Prostate gland (tissue), 2 donors: ENCODE measurements around the gene RNF26.

ENCODE experiments used
- POLR2A ChIP-seq: fragments of 450-650 bp; IDR thresholded peaks from one replicate; pipeline ENCODE4 v1.6.1; 2016; ENCODE audit warnings: antibody characterized with exemption, mild to moderate bottlenecking
- TF ChIP-seq, protein P1 (sequence below), 4 experiments: fragments of 200-600 bp in 2 of 4; fragments of 450-650 bp in 2 of 4; sonication (generic) in 2 of 4; IDR thresholded peaks; 1 replicate in 3 of 4; 2 replicates in 1 of 4; pipeline ENCODE4 v1.5.1; 2016 to 2019; ENCODE audit warnings: antibody characterized with exemption in 4 of 4, mild to moderate bottlenecking in 2 of 4, moderate library complexity in 2 of 4

DNA sequence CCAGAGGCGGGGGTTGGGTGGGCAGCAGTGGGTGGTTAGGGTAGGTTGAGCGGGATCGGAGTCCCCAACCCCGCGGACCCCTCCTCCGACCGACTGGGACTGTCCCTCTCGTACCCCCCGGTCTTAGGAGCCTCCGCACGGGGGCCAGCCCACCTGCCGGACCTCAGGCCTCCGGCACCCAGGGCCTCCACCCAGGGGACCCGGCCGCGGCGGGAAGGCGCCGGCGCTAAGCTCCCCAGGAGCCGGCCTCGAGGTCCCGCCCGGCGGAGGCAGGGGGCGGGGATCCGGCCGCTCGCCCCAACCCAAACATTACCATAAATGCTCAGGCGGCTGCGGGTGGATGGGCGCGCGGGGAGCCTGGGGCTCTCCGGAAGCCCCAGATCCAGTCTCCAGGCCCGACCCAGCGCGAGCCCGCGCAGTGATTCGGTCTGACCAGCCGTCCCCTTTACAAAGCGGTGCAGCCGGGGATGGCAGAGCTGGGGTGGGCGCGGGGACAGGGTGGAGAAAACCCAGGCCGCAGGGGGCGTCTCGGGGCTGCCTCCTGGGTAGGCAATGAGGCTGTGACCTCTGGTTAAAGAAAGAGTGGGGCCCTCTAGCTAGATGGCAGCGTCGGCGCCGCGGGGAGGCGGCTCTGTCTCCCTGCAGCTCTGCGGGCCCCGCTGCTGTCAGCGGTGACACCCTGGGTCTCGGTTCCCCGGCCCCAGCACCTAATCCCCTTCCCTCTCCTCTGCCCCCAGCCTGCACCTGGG is 13.4 kb upstream of the RNF26 start:
- TF ChIP-seq POLR2A, result no peak
- TF ChIP-seq, protein P1, sequence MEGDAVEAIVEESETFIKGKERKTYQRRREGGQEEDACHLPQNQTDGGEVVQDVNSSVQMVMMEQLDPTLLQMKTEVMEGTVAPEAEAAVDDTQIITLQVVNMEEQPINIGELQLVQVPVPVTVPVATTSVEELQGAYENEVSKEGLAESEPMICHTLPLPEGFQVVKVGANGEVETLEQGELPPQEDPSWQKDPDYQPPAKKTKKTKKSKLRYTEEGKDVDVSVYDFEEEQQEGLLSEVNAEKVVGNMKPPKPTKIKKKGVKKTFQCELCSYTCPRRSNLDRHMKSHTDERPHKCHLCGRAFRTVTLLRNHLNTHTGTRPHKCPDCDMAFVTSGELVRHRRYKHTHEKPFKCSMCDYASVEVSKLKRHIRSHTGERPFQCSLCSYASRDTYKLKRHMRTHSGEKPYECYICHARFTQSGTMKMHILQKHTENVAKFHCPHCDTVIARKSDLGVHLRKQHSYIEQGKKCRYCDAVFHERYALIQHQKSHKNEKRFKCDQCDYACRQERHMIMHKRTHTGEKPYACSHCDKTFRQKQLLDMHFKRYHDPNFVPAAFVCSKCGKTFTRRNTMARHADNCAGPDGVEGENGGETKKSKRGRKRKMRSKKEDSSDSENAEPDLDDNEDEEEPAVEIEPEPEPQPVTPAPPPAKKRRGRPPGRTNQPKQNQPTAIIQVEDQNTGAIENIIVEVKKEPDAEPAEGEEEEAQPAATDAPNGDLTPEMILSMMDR (IDR thresholded peaks at IDR 0.05), result no peak
